ENCODE measurements around the gene EDEM3.

Gene EDEM3

GRCh38 chr1:184665360-184665759 is 89.3 kb downstream of the EDEM3 start:
- no peak for DNase-seq

- no peak for DNase-seq
Measured at GRCh38 chr1:184664661-184665060, 90.0 kb downstream of the EDEM3 start.

GRCh38 chr1:184664042-184664660 is 90.5 kb downstream of the EDEM3 start:
- DNase-seq, result peak; percentile 18 to 39

GRCh38 chr1:184661801-184662200 is 92.9 kb downstream of the EDEM3 start:
- no peak for DNase-seq

GRCh38 chr1:184660462-184661191 is 94.0 kb downstream of the EDEM3 start:
- no peak for DNase-seq

GRCh38 chr1:184658055-184658454 is 96.6 kb downstream of the EDEM3 start:
- DNase-seq, result no peak

GRCh38 chr1:184656221-184656620 is 98.4 kb downstream of the EDEM3 start:
- DNase-seq, result no peak

- DNase-seq, result no peak
Measured at GRCh38 chr1:184655185-184655584, 99.5 kb downstream of the EDEM3 start.

- DNase-seq, result no peak
Measured at GRCh38 chr1:184650177-184650866, 104.3 kb downstream of the EDEM3 start.

GRCh38 chr1:184649451-184649888 is 105.2 kb downstream of the EDEM3 start:
- DNase-seq, result no peak

GRCh38 chr1:184648856-184649201 is 105.8 kb downstream of the EDEM3 start:
- DNase-seq, result no peak

- DNase-seq, result no peak
Measured at GRCh38 chr1:184648160-184648855, 106.3 kb downstream of the EDEM3 start.

GRCh38 chr1:184647471-184647870 is 107.2 kb downstream of the EDEM3 start:
- no peak for DNase-seq

GRCh38 chr1:184646824-184647223 is 107.8 kb downstream of the EDEM3 start:
- DNase-seq, result no peak

- DNase-seq, result no peak
Measured at GRCh38 chr1:184646178-184646701, 108.4 kb downstream of the EDEM3 start.

- no peak for DNase-seq
Measured at GRCh38 chr1:184644771-184645170, 109.9 kb downstream of the EDEM3 start.

GRCh38 chr1:184643661-184644060 is 111.0 kb downstream of the EDEM3 start:
- DNase-seq, result no peak

- DNase-seq, result no peak
Measured at GRCh38 chr1:184641894-184642293, 112.8 kb downstream of the EDEM3 start.

GRCh38 chr1:184640505-184640904 is 114.2 kb downstream of the EDEM3 start:
- DNase-seq, result no peak

Measured in CD4-positive, alpha-beta T cell treated with Interferon alpha-2 for 1 hour (primary cell).